ENCODE data around the gene PKNOX2.

Gene PKNOX2

GRCh38 chr11:125372088-125372487, 207.5 kb downstream of the PKNOX2 start:
- Histone ChIP-seq H3K9me3 (no peaks in the 10 kb centered on the region), H3K27me3 (peaks cover 73% of the 10 kb centered on the region), H3K4me1 (ENCODE audit: control insufficient read depth in 1 of 2, insufficient read depth in 1 of 2, low read depth in 1 of 2, low read length in 1 of 2) (no peaks in the 10 kb centered on the region), H3K36me3 (no peaks in the 10 kb centered on the region), H3K4me3 (ENCODE audit: low read depth in 1 of 2, low read length in 1 of 2) (no peak overlapping the region), H3K27ac (no peak overlapping the region)
- TF ChIP-seq, protein P1, sequence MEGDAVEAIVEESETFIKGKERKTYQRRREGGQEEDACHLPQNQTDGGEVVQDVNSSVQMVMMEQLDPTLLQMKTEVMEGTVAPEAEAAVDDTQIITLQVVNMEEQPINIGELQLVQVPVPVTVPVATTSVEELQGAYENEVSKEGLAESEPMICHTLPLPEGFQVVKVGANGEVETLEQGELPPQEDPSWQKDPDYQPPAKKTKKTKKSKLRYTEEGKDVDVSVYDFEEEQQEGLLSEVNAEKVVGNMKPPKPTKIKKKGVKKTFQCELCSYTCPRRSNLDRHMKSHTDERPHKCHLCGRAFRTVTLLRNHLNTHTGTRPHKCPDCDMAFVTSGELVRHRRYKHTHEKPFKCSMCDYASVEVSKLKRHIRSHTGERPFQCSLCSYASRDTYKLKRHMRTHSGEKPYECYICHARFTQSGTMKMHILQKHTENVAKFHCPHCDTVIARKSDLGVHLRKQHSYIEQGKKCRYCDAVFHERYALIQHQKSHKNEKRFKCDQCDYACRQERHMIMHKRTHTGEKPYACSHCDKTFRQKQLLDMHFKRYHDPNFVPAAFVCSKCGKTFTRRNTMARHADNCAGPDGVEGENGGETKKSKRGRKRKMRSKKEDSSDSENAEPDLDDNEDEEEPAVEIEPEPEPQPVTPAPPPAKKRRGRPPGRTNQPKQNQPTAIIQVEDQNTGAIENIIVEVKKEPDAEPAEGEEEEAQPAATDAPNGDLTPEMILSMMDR (IDR thresholded peaks at IDR 0.05) = no peak

DNA sequence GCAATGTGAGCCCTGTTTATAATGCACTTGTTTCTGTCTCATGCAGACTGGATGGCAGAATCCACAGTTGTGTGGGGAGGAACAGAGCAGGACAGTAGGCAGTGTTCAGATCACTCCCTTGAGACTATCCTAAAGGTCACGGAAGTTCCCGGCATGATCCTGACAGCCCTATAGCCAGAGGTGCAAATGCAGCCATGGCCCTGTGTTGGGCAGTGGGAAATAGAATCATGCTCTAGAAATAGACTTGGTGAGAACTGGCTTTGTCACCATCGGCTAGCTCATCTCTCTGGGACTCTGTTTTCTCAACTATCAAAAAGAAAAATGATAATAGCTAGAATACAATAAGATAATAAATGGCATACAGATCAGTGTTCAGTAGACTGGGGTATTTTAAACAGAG, 208.4 kb downstream of the PKNOX2 start:
- Histone ChIP-seq H3K9me3 (no peaks in the 10 kb centered on the region), H3K4me1 (ENCODE audit: control insufficient read depth in 1 of 2, insufficient read depth in 1 of 2, low read depth in 1 of 2, low read length in 1 of 2) (no peaks in the 10 kb centered on the region), H3K27me3 (peaks cover 73% of the 10 kb centered on the region), H3K27ac (no peak overlapping the region), H3K4me3 (ENCODE audit: low read depth in 1 of 2, low read length in 1 of 2) (no peak overlapping the region), H3K36me3 (no peaks in the 10 kb centered on the region)
- TF ChIP-seq, protein P1 (IDR thresholded peaks at IDR 0.05) = no peak

- Histone ChIP-seq H3K4me3 (ENCODE audit: low read depth in 1 of 2, low read length in 1 of 2) (no peak overlapping the region), H3K27me3 (peaks cover 73% of the 10 kb centered on the region), H3K4me1 (ENCODE audit: control insufficient read depth in 1 of 2, insufficient read depth in 1 of 2, low read depth in 1 of 2, low read length in 1 of 2) (no peaks in the 10 kb centered on the region), H3K36me3 (no peaks in the 10 kb centered on the region), H3K9me3 (no peaks in the 10 kb centered on the region), H3K27ac (no peak overlapping the region)
- TF ChIP-seq, protein P1 (IDR thresholded peaks at IDR 0.05) = no peak
Observed at GRCh38 chr11:125373426-125374391, 209.2 kb downstream of the PKNOX2 start.

DNA sequence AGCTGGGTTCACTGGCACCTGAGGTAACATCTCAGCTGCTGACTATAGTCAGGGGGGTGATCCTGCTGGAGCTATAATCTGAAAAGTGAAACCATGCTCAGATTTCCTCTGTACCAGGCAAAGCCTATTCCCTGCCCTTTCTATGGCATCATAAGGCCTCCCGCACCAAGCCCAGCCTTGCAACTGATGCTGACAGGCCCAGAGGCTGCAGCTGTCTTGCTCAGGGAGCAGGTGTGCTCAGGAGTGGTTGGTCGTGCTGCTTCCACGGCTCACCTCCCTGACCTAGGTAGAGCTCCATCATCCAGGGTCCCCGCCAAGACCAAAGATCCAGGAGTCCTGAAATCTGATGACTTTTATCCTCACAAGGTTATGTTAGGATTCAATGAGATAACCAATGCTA, 209.8 kb downstream of the PKNOX2 start:
- Histone ChIP-seq H3K36me3 (no peaks in the 10 kb centered on the region), H3K27me3 (peaks cover 68% of the 10 kb centered on the region), H3K9me3 (no peaks in the 10 kb centered on the region), H3K27ac (no peak overlapping the region), H3K4me1 (ENCODE audit: control insufficient read depth in 1 of 2, insufficient read depth in 1 of 2, low read depth in 1 of 2, low read length in 1 of 2) (no peaks in the 10 kb centered on the region), H3K4me3 (ENCODE audit: low read depth in 1 of 2, low read length in 1 of 2) (no peak overlapping the region)
- TF ChIP-seq, protein P1 (IDR thresholded peaks at IDR 0.05) = no peak

DNA sequence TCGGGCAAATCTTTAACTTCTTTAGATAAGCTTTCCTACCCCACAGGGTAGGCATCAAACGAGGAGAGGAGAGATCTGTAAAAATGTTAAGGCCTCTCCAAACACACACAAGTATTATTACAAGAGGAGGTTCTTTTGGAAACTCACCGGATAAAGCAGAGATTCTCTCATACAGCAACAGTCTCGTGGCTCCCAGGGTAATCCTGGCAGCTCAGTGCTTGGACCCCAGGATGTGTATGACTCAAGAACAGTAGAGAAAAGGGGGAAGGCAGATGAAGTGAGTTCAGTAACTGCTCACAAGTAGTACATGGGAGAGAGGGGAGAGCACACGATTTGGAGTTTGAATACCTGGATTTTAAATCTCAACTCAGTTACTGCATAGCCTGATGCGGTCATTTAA, 210.6 kb downstream of the PKNOX2 start:
- Histone ChIP-seq H3K27ac (no peak overlapping the region), H3K27me3 (peaks cover 65% of the 10 kb centered on the region), H3K4me3 (ENCODE audit: low read depth in 1 of 2, low read length in 1 of 2) (no peak overlapping the region), H3K4me1 (ENCODE audit: control insufficient read depth in 1 of 2, insufficient read depth in 1 of 2, low read depth in 1 of 2, low read length in 1 of 2) (no peaks in the 10 kb centered on the region), H3K36me3 (no peaks in the 10 kb centered on the region), H3K9me3 (no peaks in the 10 kb centered on the region)
- TF ChIP-seq, protein P1 (IDR thresholded peaks at IDR 0.05) = no peak
